ENCODE measurements around the gene EN2.

The EN2 gene

GRCh38 chr7:155510975-155511701 is 53.2 kb downstream of the EN2 start:
- no peak for DNase-seq

DNA sequence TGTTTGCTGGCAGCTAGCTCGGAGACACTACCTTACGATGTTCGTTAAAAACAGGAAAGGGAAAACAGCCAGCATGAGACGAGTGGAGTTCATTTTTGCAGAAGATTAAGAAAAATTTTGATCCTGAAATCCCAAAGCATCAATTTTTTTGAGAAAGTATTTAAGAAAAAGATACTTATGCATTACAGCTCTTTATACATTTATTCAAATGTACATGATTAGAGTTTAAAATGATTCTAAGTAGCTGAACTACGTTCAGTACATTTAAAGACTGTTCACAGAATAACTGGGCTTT is 53.7 kb downstream of the EN2 start:
- no peak for DNase-seq

DNA sequence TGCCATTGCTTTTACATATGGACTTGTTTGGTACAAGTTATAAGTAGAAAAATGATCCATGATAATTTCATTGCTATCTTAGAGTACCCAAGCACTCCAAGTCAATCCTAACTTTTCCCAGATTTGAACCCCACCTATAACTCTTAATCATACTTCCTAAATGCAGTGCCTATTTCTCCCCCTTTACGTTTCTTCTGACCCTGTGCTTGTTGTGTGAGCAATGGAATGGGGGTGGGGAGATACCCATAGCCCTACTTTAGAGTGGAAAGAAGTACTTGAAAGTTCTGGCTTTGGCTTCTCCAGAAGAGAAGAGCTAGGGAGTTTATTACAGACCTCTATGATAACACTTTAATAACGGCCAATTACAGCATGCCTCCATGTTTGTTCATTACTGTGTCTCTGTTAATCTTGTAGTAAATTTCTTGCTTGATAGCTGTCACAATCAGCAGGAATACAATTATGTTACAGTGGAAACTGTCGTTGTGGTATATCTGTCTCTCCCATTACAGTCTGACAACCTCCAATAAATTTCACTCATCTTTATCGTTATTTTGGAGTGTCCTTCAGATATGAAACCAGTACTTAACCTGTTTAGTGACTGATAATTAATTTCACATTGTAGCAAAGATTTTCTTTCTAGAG is 54.4 kb downstream of the EN2 start:
- no peak for DNase-seq

GRCh38 chr7:155513543-155514285 is 55.8 kb downstream of the EN2 start:
- DNase-seq = no peak

DNA sequence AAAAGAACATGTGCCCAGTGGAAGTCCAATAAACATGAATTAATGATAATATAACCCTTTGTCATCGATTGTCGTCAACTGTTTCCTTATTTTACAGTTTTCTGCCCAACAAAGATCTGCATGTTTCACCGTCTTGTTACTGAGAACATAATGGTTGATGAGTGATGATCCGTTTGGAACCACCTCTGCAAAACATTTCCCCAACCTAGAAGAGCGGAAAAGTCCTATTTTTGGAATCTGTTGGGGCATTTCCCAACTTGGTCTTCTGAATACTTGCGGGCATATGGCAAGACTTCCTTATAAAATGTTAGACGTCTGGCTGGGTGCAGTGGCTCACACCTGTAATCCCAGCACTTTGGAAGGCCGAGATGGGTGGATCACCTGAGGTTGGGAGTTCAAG is 56.4 kb downstream of the EN2 start:
- DNase-seq = no peak
